ENCODE measurements around the gene C3orf80.
"Not testable (repeated sequence)": the region's sequence is repeated elsewhere in the genome, so short reads cannot be mapped to it uniquely, and the experiment has no call there.

C3orf80 gene
- total RNA-seq: 0 to 0.20 reads per million in 2 donors

- peak in 3 of 5 experiments; percentile 31 to 85 (median 31) for DNase-seq
Measured at GRCh38 chr3:160225176-160226025, at the start of gene C3orf80. C3orf80 (plus strand) TSS chr3:160225422; CDS start chr3:160225636, 214 bp downstream.

GRCh38 chr3:160176923-160177322 lies 48.3 kb upstream of the C3orf80 start:
- no peak for DNase-seq

GRCh38 chr3:160178661-160179060 lies 46.6 kb upstream of the C3orf80 start:
- not testable (repeated sequence) for DNase-seq

GRCh38 chr3:160179403-160179802 lies 45.8 kb upstream of the C3orf80 start:
- not testable (repeated sequence) for DNase-seq

- no peak for DNase-seq
Measured at GRCh38 chr3:160179906-160180305, 45.3 kb upstream of the C3orf80 start.

GRCh38 chr3:160180581-160181216 lies 44.5 kb upstream of the C3orf80 start:
- DNase-seq: no peak

- no peak for DNase-seq
Measured at GRCh38 chr3:160183345-160184076, 41.7 kb upstream of the C3orf80 start.

- no peak for DNase-seq
Measured at GRCh38 chr3:160184655-160185054, 40.6 kb upstream of the C3orf80 start.

- DNase-seq: no peak
Measured at GRCh38 chr3:160185751-160186150, 39.5 kb upstream of the C3orf80 start.

- DNase-seq: peak in 1 of 5 experiments; percentile 18
Measured at GRCh38 chr3:160187288-160187687, 37.9 kb upstream of the C3orf80 start.

GRCh38 chr3:160192310-160193029 lies 32.8 kb upstream of the C3orf80 start:
- DNase-seq: no peak

GRCh38 chr3:160193644-160194192 lies 31.5 kb upstream of the C3orf80 start:
- no peak for DNase-seq

- DNase-seq: peak in 1 of 5 experiments; percentile 23
Measured at GRCh38 chr3:160194438-160194837, 30.8 kb upstream of the C3orf80 start.

- DNase-seq: no peak
Measured at GRCh38 chr3:160195106-160195505, 30.1 kb upstream of the C3orf80 start.

- no peak for DNase-seq
Measured at GRCh38 chr3:160196511-160197104, 28.6 kb upstream of the C3orf80 start.

GRCh38 chr3:160199108-160199507 lies 26.1 kb upstream of the C3orf80 start:
- DNase-seq: no peak

- no peak for DNase-seq
Measured at GRCh38 chr3:160200353-160200752, 24.9 kb upstream of the C3orf80 start.

GRCh38 chr3:160204396-160205011 lies 20.7 kb upstream of the C3orf80 start:
- DNase-seq: not testable (repeated sequence)

- DNase-seq: no peak
Measured at GRCh38 chr3:160205606-160206005, 19.6 kb upstream of the C3orf80 start.

GRCh38 chr3:160210341-160210740 lies 14.9 kb upstream of the C3orf80 start:
- DNase-seq: no peak

GRCh38 chr3:160210799-160211221 lies 14.4 kb upstream of the C3orf80 start:
- DNase-seq: peak in 1 of 5 experiments; percentile 51
